ENCODE data around the gene ASTN2. TPM values are rescaled to one million over a fixed set of nuclear protein-coding genes. Genes with fewer than 3 reads are reported as not detected.

The ASTN2 gene
- total and polyA plus RNA-seq, 10 of the 15 experiments (the other 5 are each of a cell fraction or from before 2014, with no cell fraction given): 1.4 to 15.7 (median 7.0) TPM

GRCh38 chr9:117458066-117458465 is 43.2 kb upstream of the ASTN2 start:
- ATAC-seq (no peak), FAIRE-seq (no peak)

More at GRCh38 chr9:117458066-117458465, 43.2 kb upstream of the ASTN2 start:
- no peak overlapping the region for H3K9ac ChIP-seq (ENCODE audit: control insufficient read depth, insufficient read depth, low read length)
- H3K4me2 ChIP-seq (ENCODE audit: control insufficient read depth, insufficient read depth): no peak overlapping the region
- intact Hi-C loops (cut with micrococcal nuclease; ENCODE audit: unreplicated experiment) (no loop called here), in situ Hi-C loops (cut with MboI) (no loop called here)
- ChIA-PET RAD21 (ENCODE audit: unreplicated experiment) (no interaction called here), SMC1A (ENCODE audit: uncharacterized antibody, unreplicated experiment) (no interaction called here), CTCF (interaction anchor here (1.7 kb wide), 1 partner anchor 30 kb away, joined by 4 read pairs; no protein-coding TSS in a partner anchor), POLR2A (no interaction called here)
- no peak for DNase-seq (ENCODE audit: low read depth, low spot score)
- H3K36me3 ChIP-seq (ENCODE audit: control insufficient read depth in 2 of 2, insufficient read depth in 2 of 2, low read length in 1 of 2): no peaks in the 10 kb centered on the region
- TF ChIP-seq RB1 (IDR thresholded peaks at IDR 0.05; ENCODE audit: borderline replicate concordance) (no peak), POLR2AphosphoS2 (IDR thresholded peaks at IDR 0.05; ENCODE audit: low read depth, low read length) (no peak), BCLAF1 (IDR thresholded peaks at IDR 0.05) (no peak), BHLHE40 (IDR thresholded peaks at IDR 0.05; ENCODE audit: borderline replicate concordance in 1 of 2, low read depth in 2 of 2, low read length in 1 of 2) (no peak), NFXL1 (IDR thresholded peaks at IDR 0.05; ENCODE audit: borderline replicate concordance) (no peak)
- H3K79me2 ChIP-seq (ENCODE audit: control insufficient read depth, insufficient read depth, low read length): no peaks in the 10 kb centered on the region
- H2AFZ ChIP-seq (ENCODE audit: control insufficient read depth, low read depth, low read length): no peak overlapping the region
- no peaks in the 10 kb centered on the region for H4K20me1 ChIP-seq (ENCODE audit: control insufficient read depth, insufficient read depth)
- no peak overlapping the region for H3K4me3 ChIP-seq
- no peaks in the 10 kb centered on the region; a peak in 2 of 4 replicates for H3K27me3 ChIP-seq (replicated peaks in 1 of 2; ENCODE audit: control insufficient read depth in 2 of 2, insufficient read depth in 2 of 2, low read length in 1 of 2)
- no peak overlapping the region for H3K27ac ChIP-seq (ENCODE audit: control insufficient read depth, insufficient read depth)
- no peaks in the 10 kb centered on the region for H3K4me1 ChIP-seq (ENCODE audit: control insufficient read depth, insufficient read depth, low read length)
- H3K9me3 ChIP-seq (replicated peaks; ENCODE audit: control insufficient read depth, insufficient read depth, low read length): no peaks in the 10 kb centered on the region
- whole genome bisulfite sequencing (ENCODE audit: insufficient coverage, insufficient replicate concordance, low lambda C conversion rate, missing lambda C conversion rate): 24% methylated on average over 3 of the region's 3 CpGs
- no TSS peak for BruUV-seq (replicated peaks)
